ENCODE measurements around the gene ZNF337. TPM values are rescaled to one million over a fixed set of nuclear protein-coding genes. Genes with fewer than 3 reads are reported as not detected.

Gene ZNF337
- 16.9 to 22.5 TPM (median 19.4 TPM) in 5 replicates for total RNA-seq (2022; extraction: Qiagen RNA extraction)

DNA sequence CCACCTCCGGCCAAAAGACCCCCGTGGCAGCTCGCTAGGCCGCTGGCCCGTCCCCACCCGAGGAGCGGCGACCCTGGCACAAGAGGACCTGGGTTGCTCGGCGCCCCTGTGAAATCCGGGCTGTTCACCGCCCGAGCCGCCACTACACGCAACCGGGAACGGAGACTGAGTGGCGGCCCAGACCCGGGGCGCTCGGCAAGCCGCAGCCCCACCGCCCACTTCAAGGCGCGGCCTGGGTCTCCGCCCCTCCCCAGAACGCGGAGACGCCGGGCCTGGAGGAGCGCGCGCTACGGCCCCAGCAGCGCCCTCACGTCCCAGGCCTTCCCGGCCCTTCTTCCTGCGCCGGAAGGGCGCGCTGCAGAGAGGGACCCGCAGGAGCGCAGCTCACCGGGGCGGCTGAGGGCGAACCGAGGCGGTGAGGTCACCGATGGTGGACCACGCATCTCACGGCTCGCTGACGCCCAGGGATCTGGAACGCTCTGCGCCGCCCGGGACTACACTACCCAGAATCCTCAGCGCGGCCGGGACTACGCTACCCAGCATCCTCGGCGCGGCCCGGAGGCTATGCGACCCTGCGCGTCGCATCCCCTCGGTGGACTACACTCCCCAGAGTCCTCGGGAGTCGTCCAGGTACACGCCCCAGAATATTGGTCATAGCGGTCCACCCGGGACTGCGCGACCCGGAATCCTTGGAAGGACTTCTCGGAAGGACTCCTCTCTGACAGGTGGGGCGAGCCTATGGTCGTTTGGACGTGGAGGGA, at the start of gene ZNF337:
Gene ZNF337, minus strand, starts transcription at position 483 of the 761 bp plus-strand sequence. CDS start 10,436 bp downstream, outside the sequence.

Other genes with a start within 250 kb of the ZNF337 start
- 11.6 to 17.2 TPM (median 15.1 TPM) in 5 replicates for gene NINL, start 111.3 kb downstream of the ZNF337 start, total RNA-seq (2022; extraction: Qiagen RNA extraction)
- gene NANP, start 72.8 kb downstream of the ZNF337 start, total RNA-seq (2022; extraction: Qiagen RNA extraction): 6.5 to 8.8 TPM (median 8.0 TPM) in 5 replicates

Measured in A549 treated with Mapracorat at 1 μM for 4 hours (cell line).